Stimulated activated CD8-positive, alpha-beta memory T cell treated with anti-CD3 and anti-CD28 coated beads, Interleukin-7, amount 100 ng/mL, for 48 hours (primary cell): ENCODE data around the gene MLST8.
A peak's percentile ranks its signal among the peaks of the same experiment; 100 is the strongest.

Experiments used
- DNase-seq, 2 donors: peaks; one replicate each; pipeline ENCODE4 v3.0.0-alpha.2; 2020; ENCODE audit warnings: low read depth in 1 of 2; ENCODE audit errors: extremely low read depth in 1 of 2

MLST8 gene

DNA sequence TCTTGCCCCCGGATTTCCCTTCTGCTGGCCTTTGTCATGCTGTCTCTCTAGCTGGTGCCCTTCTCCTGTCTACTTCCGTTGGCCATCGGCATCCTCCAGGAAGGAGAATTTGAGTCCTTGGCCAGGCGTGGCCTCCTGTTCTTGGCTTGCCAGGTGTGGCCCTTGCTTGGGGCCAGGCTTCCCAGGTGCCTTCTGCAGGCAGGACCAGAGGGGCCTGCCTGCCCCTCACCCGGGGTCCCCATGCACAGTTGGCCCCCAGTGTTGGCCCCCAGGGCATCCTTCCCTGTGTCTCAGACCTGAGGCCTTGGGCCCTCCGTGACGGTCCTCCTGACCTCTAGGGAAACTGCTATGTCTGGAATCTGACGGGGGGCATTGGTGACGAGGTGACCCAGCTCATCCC, 2.6 kb downstream of the MLST8 start:
- DNase-seq = no peak

DNA sequence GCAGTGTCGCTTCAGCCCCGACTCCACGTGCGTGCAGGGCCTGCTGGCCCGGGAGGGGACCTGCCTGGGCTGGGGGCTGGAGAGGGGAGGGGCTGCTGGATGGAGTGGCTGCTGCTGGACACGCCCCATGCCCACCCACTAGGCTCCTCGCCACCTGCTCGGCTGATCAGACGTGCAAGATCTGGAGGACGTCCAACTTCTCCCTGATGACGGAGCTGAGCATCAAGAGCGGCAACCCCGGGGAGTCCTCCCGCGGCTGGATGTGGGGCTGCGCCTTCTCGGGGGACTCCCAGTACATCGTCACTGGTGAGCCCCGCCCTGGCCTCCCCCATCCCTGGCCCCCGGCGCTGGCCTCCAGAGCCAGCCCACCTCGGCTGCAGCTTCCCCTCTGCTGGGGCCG, 3.1 kb downstream of the MLST8 start:
- DNase-seq = no peak

DNA sequence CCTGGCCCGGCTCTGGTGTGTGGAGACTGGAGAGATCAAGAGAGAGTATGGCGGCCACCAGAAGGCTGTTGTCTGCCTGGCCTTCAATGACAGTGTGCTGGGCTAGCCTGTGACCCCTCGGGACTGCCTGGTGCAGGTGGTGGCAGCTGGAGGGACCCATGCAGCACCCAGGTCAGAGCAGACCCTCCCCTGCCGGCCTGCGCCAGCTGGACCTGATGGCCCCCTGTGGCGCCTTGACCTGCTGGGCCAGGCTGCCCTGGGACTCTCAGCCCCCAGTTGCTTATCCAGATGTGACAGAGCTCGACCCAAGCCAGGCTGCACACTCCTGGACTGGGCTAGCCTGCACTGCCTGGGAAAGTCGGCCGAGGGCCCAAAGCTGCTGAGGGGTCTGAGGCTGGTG, 3.5 kb downstream of the MLST8 start:
- DNase-seq = no peak

GRCh38 chr16:2209258-2210008, 4.2 kb downstream of the MLST8 start:
- DNase-seq = no peak

- no peak for DNase-seq
These were observed 4.7 kb downstream of the MLST8 start for GRCh38 chr16:2210009-2210332.

GRCh38 chr16:2210386-2211365, 5.4 kb downstream of the MLST8 start, which contains the start of gene BRICD5:
Gene BRICD5 (minus strand): TSS chr16:2210863. CDS start chr16:2210833, 30 bp downstream.
- no peak for DNase-seq

DNA sequence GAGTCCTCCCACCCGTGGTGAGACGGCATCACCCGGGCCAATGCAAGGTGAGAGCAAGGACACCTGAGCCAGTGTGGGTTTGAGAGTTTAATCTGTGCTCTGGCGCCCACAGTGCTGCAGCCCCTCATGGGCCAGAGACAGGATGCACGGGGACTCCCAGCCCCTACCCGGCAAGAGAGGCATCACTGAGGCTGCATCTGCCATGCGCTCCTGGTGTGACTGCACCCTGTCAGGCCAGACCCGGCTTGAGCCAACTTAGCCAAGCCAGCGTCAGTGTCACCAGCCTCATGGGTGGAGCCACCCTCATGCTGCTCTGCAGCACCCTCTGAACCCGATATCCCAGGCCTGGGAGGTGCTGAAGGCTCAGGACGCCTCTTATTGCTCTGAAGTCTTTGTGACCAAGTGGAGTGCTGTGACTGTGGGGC, 6.7 kb downstream of the MLST8 start:
- no peak for DNase-seq

DNA sequence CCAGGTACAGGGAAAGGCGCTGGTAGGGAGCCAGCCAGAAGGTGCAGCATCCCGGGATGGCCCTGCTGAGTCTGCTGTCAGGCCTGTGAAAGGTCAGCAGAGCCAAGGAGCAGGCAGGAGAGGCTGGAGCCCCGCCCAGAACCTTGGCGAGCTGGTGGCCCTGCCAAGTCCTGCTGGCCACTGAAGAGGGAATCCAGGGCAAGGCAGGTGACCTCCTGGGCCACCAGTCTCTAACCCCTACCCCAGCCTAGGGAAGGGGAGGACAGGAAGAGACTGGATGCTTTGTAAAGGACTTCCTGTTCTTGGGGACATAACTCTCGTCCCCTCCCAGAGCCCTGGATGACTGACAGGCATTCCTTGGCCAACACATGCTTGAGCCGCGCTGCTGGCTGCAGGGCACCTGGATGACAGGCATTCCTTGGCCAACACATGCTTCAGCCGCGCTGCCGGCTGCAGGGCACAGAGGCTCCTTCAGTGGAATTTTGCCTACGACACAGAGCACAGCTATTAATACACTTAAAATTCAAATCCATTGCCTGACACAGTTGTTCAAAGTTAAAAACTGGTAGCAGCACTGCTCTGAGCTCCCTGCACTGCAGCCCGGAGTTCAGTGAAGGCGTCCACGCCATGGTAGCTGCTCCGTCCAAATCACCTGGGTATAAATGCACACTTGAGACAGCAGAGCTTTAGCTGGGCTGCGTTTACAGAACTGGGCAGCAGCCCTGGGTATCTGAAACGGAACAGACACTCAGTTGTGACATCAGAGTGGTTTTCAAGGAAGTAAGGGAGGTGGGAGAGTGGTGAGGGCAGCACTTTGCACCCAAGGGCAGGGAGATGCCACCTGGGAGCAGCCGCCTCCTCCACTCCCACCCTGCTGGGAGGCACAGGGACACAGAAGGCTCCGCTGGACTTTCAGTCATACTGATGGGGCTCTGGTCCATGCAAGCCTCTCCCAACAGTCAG, 7.4 kb downstream of the MLST8 start:
- DNase-seq = no peak

GRCh38 chr16:2213817-2214718, 8.8 kb downstream of the MLST8 start:
- DNase-seq = no peak

DNA sequence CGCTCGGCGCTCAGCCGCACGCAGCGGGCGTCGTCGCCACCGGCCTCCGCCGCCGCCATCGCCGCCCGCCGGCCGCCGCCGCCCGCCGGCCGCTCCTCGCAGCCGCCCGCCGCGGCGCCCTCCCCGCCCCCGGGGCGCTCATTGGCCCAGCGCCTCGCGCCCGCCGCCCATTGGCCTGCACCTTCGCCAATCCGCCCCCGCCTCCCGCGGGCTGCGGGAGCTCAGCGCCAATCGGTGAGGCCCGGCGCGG, 9.4 kb downstream of the MLST8 start, which contains the start of gene PGP:
Gene PGP, minus strand, starts transcription at position 122 of the 250 bp plus-strand sequence. Its CDS starts 63 bp downstream, at position 59.
- DNase-seq = no peak

GRCh38 chr16:2216330-2216729, 11.1 kb downstream of the MLST8 start:
- DNase-seq = no peak

- peak; percentile 99 to 100 for DNase-seq
These were observed 18.1 kb downstream of the MLST8 start, which contains the start of gene E4F1 for GRCh38 chr16:2223221-2223941. Gene E4F1 (plus strand): TSS chr16:2223591. CDS start chr16:2223614, 23 bp downstream.

GRCh38 chr16:2223942-2224486, 18.8 kb downstream of the MLST8 start:
- DNase-seq = no peak

- no peak for DNase-seq
These were observed 21.1 kb downstream of the MLST8 start for GRCh38 chr16:2226245-2226793.

DNA sequence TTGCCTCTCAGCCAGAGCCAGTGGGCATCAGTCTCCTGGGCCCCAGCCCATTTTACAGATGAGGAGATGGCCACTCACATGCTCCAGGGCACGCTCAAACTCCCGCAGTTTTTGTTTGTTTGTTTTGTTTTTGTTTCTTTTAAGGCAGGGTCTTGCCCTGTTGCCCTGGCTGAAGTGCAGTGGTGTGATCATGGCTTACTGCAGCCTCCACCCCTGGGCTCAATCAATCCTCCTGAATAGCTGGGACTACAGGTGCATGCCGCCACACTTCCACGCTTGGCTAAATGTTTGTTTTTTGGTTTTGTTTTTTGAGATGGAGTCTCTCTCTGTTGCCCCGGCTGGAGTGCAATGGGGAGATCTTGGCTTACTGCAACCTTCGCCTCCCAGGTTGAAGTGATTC, 21.7 kb downstream of the MLST8 start:
- DNase-seq = no peak

GRCh38 chr16:2228161-2228824, 23.0 kb downstream of the MLST8 start:
- DNase-seq = no peak

- DNase-seq = no peak
These were observed 23.8 kb downstream of the MLST8 start for GRCh38 chr16:2229091-2229490.

DNA sequence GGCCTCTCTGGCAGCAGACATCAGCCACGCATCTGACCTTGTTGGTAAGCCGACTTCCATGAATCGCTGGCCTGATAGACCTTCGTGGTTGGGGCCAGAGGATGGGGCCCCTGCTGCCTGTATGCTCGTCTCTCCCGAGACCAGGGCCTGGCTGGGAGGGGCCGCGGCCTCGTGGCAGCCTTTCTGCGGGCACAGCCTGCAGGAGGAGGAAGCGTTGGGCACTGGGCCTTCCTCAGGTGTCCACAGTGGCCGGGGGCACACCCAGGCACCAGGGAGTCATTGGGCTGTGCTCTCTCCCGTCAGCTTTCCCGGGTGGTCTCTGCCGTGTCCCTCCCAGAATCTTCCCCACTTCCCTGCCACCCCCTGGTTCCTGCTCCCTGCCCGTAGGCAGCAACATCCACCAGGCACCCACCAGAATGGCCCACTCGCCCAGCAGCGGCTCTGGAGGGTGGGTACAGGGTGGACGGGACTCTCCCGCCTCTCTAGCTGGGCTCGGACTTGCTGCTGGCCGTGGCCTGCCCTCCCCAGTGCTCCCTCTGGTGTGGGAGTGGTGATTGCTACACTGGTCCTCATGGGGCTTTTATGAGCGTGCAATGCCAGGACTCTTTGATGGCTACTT, 24.5 kb downstream of the MLST8 start:
- no peak for DNase-seq
